GM21367 (cell line): ENCODE measurements around the gene TTYH3.

ENCODE experiments used
- ATAC-seq: cut with Tn5 transposase; IDR thresholded peaks from one replicate; pipeline ENCODE4 v1.9.1; 2021; ENCODE audit not compliant: unreplicated experiment

Gene TTYH3

DNA sequence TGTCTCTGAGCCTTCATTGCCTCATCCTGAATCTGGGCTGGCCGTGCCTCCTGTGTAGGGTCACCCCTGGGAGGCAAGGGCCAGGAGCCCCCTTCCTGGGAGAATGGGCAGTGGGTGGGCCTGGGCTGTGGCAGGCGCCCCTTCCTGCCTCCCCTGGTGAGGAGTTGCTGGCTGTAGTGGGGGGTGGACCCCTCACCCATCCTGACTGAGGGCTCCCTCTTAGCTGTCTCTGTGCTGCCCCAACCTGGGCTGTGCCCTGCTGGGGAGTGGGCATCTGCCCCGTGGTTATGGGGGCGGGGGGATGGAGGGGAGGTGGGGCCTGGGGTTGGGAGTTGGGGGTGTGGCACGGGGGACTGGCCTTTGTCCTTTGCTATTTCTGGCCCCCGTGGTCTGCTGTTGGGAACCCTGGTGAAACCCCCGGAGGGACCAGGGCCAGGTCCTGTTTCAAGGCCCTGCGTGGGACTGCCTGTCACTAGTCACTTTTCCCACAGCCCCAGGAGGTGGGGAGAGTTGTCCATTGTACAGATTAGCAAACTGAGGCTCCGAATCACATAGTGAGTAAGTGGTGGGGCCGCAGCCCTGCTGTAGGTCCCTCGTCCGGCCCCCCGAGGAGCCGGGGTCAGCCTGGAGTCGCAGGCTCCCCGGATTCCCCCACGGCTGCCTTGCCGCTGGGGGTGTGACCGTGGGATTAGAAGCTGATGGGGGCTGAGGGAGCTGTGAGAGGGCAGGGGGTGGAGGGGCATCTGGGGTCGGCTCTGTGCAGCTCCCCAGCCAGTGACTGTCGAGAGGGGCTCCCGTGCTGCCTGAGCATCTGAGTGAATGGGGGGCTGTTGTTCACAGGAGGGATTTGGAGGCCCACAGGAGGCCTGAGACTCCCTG lies 2.7 kb downstream of the TTYH3 start:
- no peak for ATAC-seq

- ATAC-seq, result no peak
These were observed 3.4 kb downstream of the TTYH3 start for GRCh38 chr7:2635148-2635668.

DNA sequence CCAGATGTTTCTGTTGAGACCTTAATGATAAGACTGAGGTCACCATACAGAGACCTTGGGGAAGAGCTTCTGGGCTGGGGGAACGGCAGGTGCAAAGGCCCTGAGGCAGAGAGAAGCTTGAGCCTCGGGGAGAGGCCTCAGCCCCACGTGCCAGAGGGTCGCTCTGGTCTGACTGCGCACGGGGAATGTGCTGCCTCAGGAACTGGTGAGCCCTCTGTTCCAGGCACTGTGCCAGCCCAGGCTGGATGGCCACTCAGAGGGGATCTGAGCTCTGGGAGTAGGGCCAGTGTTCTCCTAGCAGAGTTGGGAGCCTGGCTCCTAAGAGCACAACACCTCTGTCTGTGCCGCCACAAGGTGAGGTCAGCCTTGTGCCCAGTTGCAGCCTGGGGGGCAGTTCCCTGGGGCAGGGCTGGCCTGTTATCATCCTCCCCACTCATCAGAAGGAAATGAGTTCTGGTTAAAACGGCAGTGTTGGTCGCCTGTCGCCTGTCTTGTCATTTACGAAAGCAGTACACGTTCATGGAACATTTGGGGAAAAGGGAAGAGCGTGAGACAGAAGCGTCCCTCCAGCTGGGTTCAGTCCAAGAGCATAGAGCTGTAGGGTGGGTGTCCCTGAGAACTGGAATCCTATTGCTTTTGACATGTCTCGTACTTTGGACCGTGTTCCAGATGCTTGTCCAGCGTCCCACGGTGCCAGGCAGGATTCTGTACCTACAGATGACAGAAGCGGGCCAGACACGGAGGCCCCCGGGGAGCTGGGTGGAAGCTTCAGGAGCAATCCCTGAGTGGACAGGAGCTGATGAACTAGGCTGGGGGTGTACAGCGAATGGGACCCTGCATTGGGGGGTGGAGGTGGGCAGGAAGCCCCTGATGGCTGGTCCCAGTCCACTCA lies 4.3 kb downstream of the TTYH3 start:
- ATAC-seq, result no peak

GRCh38 chr7:2637066-2637471 lies 5.3 kb downstream of the TTYH3 start:
- ATAC-seq, result no peak

DNA sequence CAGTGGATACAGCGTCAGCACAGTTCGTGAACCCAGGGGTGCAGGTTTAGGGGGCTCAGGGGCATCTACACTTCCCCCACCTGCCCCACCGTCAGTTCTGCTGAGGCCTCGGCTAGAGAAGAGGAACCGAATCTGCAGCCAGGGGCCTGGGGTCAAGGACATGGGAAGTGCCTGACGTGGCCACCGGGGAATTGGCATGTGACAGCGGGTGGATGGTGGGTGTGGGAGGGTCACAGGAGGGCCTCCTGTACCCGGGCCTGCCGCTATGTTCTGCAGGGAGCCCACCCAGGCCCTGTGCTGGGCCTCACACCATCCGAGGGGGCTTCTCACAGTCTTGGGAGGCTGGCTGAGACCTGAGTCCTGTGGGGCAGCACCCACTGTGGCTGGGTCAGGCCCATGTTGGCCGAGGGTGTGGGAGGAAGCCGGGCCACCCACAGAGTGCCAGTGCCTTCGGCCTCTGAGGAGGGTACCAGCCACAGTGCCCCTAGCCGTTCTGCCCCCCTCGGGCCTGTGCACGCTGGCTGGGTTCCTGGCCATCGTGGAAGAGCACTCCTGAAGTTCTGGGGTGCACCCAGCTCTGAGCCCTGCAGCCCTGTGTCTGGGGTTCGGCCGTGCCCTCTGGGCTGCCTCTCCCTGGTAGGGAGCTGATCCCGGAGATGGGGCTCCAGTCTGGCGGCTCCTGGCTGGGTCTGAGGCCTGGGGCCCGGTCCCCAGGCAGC lies 5.9 kb downstream of the TTYH3 start:
- no peak for ATAC-seq

GRCh38 chr7:2638224-2638991 lies 6.6 kb downstream of the TTYH3 start:
- no peak for ATAC-seq

DNA sequence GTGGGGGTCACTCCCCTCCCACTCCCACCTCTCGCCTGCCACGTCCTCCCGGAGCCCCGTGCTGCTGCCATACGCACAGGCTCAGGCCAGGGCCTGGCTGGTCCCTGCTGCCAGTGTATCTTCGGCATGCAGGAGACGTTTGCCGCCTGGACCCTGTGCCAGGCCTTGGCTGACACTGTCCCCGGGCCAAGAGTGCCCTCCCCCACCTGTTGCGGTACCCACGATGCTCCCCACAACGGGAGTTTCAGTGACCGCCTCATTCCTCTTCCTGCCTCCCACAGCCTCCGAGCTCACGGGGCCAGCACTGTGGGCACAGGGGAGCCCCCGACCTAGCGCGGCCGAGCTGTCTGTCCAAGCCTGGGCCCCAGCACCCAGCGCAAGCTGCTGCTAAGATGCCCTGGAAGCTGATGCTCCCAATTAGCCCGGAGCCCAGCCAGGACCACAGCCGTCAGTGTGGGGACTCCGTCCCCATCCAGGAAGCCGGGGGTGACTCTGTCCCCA lies 7.4 kb downstream of the TTYH3 start:
- no peak for ATAC-seq

GRCh38 chr7:2639695-2640481 lies 8.1 kb downstream of the TTYH3 start:
- ATAC-seq, result no peak

DNA sequence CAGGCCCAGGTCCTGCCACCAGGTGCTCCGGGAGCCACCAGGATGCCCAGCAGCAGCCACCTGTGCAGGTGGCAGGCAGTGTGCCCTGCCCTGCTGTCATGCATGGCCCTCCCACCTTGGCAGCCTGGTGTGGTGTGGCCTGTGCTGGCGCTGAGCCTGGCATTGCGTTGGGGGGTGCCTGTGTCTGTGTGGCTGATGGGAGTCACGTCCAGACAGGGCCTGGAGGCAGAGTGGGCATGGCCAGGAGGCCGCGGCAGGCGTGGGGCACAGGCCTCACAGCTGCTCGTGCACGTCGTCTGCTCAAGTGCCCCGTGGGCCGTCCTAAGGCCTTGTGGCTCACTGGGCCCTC lies 8.7 kb downstream of the TTYH3 start:
- no peak for ATAC-seq

- no peak for ATAC-seq
These were observed 9.1 kb downstream of the TTYH3 start for GRCh38 chr7:2640846-2641316.

DNA sequence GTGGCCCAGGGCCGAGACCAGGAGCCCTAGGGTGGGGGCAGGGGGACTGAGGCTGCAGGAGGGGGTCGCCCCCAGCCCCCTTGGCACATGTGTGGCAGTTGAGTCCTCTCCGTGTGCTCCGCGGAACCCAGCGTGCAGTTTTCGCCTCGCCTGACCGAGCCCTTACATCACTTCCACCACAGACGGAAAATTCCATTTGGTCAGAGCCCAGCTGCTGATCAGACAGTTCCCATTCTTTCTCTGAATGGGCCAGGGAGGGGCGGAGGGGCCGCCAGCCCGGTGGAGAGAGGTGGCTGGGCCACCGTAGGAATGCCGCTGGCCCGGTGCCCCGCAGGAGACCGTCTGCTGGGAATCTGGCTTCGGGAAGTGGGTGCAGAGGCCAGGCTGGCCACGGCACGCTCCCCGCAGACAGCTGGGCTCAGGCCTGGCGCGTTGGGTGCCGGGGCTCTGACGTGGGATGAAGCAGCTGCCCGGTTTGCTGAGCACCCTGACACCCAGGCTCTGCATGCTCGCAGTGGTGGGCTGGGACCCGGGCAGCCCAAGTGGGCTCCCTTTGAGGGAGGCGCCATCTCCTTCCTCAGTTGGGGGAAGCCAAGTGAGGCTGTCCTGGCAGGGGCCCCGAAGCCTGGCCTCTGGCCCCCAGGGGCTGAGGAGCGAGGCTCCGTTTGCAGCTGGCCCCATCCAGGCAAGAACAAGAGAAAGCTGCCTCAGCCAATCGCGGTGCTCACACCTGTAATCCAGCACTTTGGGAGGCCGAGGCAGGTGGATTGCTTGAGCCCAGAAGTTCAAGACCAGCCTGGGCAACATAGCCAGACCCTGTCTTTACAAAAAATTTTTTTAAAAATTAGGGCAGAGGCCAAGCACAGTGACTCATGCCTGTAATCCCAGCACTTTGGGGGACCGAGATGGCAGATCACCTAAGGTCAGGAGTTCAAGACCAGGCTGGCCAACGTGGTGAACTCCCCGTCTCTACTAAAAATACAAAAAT lies 9.9 kb downstream of the TTYH3 start:
- ATAC-seq, result no peak

DNA sequence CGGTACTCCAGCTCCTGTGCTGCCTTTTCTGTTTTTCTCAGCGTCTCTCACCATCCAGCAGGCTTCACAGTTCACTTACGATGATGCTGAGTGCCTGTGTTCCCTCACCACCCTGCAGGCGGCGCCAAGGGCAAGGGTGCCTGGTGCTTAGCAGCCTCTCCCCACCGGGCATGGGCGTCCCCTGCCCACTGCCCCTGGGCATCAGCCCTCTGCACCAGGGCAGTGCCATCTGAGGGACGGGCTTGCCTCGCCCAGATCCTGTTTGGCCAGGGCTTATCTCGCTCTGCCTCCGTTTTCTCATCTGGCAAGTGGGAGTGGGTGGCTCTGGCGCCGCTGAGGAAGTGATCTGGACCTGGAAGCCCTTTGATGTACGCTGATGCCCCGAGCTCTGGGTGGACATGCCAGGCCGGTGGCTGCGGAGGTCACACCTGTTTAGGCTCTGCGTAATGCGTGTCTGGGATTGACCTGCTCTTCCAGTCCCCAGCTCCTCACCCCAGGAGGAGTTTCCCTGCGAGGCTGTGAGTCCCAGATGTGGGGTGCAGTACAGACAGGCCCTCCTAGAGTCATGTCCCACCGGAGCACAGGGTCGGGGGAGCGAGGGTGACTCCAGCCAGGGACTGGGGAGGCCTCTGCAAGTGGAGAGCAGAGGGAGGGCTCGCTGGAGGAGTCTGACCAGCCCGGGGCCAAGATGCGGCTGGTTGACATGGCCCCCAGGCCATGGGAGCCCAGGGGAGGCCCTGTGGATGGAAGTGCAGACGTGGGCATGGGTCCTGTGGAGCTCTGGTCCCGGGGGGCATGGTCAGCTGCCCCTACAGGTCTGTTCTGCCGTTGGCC lies 11.8 kb downstream of the TTYH3 start:
- no peak for ATAC-seq

GRCh38 chr7:2644220-2644561 lies 12.4 kb downstream of the TTYH3 start:
- ATAC-seq, result no peak

DNA sequence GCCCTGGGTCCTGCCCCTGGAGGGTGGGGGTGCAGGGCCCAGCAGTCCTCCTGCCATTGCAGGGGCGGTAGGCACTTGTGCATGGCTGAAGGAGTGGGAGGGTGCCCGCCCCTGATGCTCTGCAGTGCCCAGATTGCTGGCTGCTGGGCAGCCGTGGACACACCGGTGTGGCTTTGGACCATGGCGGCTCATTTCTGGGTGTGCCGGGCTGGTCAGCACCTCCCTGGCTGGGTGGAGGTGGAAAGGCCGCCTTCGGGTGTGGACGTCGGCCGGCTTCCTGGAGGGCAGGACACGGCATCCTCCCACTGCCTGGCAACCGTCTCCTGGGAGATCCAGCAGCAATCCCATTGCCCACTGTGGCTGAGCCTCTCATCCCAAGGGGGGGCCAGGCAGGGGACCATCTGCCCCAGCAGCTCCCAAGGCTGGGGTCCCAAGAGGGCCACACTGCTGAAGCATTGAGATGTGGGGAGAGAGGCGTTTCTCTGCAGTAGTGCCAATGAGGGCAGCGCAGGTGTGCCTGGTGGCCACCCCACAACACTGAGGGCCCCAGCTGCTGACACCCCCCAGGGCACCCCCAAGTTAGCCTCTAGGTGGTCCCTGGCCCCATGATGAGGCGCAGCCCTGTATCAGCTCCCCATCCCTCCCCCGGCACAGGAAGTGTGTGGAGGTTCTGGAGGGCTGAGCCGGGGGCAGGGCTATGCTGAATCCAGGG lies 12.9 kb downstream of the TTYH3 start:
- ATAC-seq, result peak; percentile 13

- ATAC-seq, result peak; percentile 41
These were observed 13.6 kb downstream of the TTYH3 start for GRCh38 chr7:2645274-2645868.

DNA sequence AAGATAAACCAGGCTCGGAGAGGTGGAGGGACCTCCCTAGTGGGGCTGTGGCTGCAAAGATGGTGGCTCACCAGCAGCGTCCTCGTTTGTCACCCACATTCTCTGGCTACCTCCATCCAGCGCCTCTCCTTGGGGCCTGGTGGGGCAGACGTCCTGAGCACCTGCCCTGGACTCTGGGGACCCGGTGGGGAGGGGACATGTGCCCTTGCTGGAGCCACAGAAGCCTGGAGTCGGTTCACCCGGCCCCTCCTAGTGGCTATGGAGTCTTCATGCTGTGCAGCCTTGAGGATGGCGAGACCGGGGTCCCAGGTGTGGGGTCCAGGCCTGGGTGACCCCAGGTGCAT lies 14.5 kb downstream of the TTYH3 start:
- ATAC-seq, result no peak
